Activated CD8-positive, alpha-beta memory T cell treated with anti-CD3 and anti-CD28 coated beads, Interleukin-2, amount 50 U/mL, for 4 hours (primary cell): Measurements from ENCODE around the gene PSAP.

Source experiments
- DNase-seq: peaks from one replicate; pipeline ENCODE4 v3.0.0-alpha.2; 2020

Gene PSAP

DNA sequence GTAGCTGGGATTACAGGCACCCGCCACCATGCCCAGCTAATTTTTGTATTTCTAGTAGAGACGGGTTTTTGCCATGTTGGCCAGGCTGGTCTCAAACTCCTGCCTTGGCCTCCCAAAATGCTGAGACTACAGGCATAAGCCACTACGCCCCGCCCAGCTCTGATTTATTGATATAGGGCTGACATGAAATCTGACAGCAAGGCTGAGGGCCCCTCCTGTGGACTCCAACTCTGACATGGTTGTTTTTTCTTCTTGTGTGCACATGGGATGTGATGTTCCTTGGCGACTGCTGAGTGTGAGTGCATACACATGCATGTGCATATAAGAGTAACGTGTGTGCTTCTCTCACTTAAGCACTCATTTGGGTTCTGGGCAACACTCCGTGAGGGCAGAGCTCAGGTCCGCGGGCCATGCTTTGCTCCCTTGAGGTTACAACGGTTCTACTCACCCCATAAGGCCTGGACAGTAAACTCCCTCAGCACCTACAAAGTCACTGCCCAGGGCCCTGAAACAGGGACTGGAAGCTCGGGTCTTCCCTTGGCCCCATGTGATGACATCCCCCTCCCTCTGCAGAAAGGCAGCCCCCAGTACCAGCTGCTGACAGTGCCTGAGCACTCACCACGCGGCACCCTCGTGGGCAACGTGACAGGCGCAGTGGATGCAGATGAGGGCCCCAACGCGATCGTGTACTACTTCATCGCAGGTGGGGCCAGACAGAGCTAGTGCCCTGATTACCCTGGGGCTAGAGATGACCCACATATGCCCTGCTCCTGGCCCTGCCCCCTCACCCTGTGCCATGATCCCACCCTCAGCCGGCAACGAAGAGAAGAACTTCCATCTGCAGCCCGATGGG, 44.1 kb downstream of the PSAP start:
- no peak for DNase-seq

GRCh38 chr10:71805776-71806703, 45.0 kb downstream of the PSAP start:
- DNase-seq, result no peak

- no peak for DNase-seq
Measured at GRCh38 chr10:71804077-71804476, 47.0 kb downstream of the PSAP start.

DNA sequence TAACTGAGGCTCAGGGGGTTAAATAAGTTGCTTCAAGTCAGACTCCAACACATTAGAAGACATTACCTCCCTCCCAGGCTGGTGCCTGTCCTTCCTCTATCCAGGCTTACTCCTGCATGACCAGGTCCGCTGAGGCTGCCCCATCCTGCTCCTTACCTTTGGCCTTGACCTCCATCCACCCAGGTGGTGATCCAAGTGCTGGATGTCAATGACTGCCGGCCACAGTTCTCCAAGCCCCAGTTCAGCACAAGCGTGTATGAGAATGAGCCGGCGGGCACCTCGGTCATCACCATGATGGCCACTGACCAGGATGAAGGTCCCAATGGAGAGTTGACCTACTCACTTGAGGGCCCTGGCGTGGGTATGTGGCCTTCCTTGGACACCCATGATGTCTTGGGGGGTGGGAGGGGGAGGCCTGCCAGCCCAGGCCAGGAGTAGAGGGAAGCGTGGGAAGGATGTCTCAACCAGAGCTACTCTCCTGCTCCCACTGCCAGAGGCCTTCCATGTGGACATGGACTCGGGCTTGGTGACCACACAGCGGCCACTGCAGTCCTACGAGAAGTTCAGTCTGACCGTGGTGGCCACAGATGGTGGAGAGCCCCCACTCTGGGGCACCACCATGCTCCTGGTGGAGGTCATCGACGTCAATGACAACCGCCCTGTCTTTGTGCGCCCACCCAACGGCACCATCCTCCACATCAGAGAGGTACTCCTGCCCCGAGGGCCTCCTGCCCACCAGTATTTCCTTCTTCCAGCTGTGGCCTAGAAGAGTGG, 48.1 kb downstream of the PSAP start:
- no peak for DNase-seq

DNA sequence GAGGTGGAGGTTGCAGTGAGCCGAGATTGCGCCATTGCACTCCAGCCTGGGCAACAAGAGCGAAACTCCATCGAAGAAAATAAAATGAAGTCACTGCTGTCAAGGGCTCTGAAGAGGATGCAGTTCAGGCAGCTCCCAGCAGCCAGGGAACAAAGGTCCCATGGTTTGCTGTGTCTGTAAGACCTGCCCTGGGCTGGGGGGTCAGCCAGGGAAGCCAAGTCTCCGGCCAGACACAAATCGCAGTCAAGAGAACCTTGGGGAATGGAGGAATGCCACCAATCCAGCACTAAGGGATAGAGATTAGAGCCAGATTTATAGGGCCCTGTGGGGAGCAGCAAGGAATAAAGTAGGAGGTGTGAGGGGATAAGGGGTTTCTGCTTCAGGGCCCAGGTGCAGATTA, 48.8 kb downstream of the PSAP start:
- DNase-seq, result no peak

GRCh38 chr10:71801361-71801760, 49.7 kb downstream of the PSAP start:
- DNase-seq, result no peak

GRCh38 chr10:71799608-71800453, 51.2 kb downstream of the PSAP start:
- no peak for DNase-seq

GRCh38 chr10:71799112-71799511, 51.9 kb downstream of the PSAP start:
- DNase-seq, result no peak

DNA sequence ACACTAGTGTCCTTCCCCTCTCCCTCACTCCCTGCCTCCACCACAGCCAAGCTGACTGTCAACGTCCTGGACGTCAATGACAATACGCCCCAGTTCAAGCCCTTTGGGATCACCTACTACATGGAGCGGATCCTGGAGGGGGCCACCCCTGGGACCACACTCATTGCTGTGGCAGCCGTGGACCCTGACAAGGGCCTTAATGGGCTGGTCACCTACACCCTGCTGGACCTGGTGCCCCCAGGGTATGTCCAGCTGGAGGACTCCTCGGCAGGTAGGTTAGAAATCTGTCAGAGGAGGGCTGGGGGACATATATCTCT, 52.8 kb downstream of the PSAP start:
- no peak for DNase-seq

DNA sequence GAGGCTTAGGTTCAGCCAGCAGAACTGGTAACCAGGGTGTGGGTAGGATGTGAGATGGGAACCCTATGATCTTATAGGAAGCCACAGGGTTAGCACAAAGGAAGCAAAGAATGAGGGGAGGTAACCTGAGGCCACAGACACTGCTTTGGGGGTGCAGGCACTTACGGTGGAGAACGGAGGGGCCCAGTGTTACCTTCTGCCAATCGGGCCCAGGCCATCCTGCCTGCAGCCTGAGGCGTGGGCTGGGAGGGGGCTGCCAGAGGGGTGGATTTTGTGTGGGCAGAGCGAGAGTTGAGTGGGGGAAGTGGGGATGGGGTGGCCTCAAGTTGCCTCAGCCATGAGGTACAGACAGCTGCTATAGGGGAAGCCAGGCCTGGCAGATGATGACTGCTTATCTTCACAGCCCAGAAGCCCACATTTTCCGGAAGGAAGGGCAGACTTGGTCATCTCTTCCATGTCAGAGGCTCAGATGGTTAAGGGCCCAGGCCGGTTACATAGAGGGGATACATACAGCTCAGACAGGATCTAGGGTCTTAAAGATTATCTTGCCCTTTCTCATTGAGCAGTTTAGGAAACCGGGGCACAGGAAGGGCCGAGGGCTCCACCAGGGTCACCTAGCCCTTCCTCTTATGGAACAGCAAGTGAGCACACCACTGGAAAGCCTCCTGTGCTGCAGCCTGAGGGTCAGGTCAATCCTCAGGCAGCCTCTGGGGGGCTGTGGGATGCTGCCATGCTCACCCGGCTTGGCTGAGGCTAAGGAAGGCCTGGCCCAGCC, 53.3 kb downstream of the PSAP start:
- DNase-seq, result no peak

DNA sequence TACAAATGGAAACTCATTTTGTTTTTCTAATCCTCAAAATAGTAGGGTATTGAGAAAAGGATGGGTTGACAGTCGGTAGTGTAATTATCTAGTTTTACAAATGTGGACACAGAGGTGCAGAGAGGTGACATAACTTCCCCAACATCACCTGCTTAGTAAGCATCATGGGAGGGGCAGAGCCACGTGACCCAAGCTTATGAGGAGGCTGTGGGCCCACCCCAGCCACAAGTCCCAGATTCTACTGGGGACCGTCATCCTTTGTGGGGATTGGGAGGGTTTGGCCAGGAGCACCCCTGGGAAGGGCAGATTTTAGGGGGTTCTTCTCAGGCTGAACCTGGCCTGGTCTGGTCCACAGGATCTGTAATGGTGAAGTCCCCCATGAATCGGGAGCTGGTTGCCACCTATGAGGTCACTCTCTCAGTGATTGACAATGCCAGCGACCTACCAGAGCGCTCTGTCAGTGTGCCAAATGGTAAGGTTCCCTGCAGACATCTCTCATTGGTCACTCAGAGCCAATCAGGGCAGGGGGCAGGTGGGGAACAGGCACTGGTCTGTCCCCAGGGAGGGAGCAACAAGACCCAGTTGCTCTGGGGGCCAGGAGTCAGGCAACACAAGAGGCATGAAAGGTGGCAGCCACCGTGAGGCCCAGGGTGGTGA, 54.2 kb downstream of the PSAP start:
- no peak for DNase-seq

DNA sequence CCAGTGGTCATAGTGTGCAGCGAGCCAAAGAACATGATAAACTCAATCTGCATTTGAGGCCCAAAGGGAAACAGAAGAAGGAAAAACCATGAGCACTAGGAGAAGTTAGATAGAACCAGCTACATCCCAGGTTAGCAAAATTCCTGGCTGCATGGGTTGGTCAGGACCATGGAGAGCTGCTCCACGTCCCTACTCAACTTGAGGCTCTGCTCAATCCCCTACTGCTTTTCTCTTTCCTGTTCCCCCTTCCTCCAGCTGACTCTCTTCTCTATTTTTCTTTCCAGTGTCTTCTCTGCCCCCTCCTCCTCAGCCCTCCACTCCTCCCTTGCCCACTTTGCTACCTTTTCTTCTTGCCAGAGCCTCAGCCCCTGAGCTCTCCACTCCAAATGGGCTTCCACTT, 55.8 kb downstream of the PSAP start:
- DNase-seq, result no peak

- DNase-seq, result no peak
Measured at GRCh38 chr10:71790749-71791440, 60.2 kb downstream of the PSAP start.

GRCh38 chr10:71789871-71790270, 61.2 kb downstream of the PSAP start:
- DNase-seq, result no peak

GRCh38 chr10:71788954-71789353, 62.1 kb downstream of the PSAP start:
- DNase-seq, result no peak

- DNase-seq, result no peak
Measured at GRCh38 chr10:71784679-71785272, 66.3 kb downstream of the PSAP start.

DNA sequence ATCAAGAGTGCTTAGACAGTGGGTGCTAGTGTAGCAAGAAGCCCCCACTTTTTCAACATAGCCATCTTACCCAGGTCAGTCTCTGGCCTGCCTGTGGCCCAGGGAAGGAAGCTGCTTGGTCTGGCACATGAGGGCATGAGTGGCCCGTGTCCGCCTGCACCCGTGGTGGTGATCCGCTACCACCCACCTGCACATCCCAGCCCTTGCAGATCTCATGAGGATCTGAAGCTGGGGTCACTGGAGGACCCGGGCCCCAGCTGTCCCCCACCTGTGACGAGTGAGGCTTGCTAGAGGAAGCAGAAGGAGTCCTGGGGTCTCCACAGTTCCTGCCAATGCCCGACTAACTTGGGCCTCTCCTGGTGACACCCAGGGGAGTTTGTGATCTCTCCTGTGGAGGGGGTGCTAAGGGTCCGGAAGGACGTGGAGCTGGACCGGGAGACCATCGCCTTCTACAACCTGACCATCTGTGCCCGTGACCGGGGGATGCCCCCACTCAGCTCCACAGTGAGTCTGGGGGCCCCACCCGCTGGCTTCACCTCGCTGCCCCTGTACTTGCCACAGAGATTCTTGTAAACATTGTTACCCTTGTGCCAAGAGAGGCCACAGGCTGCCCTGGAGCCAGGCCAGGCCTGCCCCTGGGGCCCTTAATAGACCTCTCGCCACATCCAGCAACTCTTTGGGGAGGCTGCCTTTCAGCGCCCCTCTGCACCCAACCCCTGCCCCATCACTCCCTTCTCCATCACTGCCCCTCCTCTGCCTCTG, 67.0 kb downstream of the PSAP start:
- DNase-seq, result no peak

DNA sequence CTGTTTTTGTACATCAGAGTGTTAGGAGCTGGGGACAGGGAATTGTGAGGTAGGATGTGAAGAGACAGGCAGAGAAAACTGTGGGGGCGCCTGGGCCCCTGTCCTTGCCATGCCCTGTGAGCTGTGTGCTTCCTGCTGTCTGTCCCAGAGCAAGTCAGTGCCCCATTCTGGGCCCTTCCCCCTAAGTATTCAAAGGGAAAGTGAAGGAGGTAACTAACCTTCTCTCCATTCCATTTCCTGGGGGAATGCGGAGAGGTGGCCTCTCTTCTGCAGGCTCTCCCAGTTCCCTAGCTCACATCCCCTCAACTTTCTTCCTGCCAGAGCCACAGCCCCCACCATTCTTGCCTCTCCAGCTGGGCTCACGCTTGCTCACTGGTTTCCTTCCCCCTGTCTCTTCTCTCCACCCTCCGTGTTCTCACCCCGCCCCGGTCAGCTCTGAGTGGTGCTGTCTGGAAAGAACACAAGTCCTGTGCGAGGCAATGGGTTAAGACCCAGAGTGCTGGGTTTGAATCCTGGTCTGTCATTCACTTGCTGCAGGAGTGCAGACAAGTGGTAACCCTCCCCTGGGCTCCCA, 68.0 kb downstream of the PSAP start:
- no peak for DNase-seq
